PC-3 (cell line): ENCODE results near the gene SCN8A. TPM values are rescaled to one million over a fixed set of nuclear protein-coding genes. Genes with fewer than 3 reads are reported as not detected.
A peak's percentile ranks its signal among the peaks of the same experiment; 100 is the strongest.

Source experiments
- ATAC-seq: fragments of 200-7000 bp; cut with Tn5 transposase; 2 replicates; pipeline ENCODE4 v1.9.1; 2020; ENCODE audit warnings: mild to moderate bottlenecking, moderate library complexity
- BruUV-seq: library from RNA; stranded (reverse); fragments of 400-500 nt; replicated peaks from 2 replicates; lab custom pipeline; 2021; lab: Mats Ljungman, UMichigan
- CTCF ChIA-PET: fragments of 300-600 bp; sonication (Branson Sonifier 250); formaldehyde crosslinking; loops from one replicate; lab custom pipeline; 2022; ENCODE audit warnings: antibody characterized with exemption; lab: Charles Lee
- POLR2A ChIA-PET: fragments of 300-600 bp; sonication (Branson Sonifier 250); formaldehyde crosslinking; loops from one replicate; lab custom pipeline; 2022; ENCODE audit warnings: antibody characterized with exemption; ENCODE audit not compliant: unreplicated experiment; lab: Charles Lee
- DNase-seq: peaks from one replicate; pipeline ENCODE4 v3.0.0-alpha.2; 2015
- H2AFZ ChIP-seq: fragments of 300-600 bp; sonication (generic); 2 replicates; pipeline ENCODE4 v1.6.0; 2016; ENCODE audit warnings: antibody characterized with exemption, low read length
- H3F3A ChIP-seq: fragments of 300-600 bp; sonication (generic); one replicate; pipeline ENCODE4 v1.6.0; 2017; ENCODE audit warnings: antibody characterized with exemption, low read length, control low read depth, mild to moderate bottlenecking; ENCODE audit not compliant: unreplicated experiment
- H3K27ac ChIP-seq: fragments of 300-600 bp; sonication (generic); 2 replicates; pipeline ENCODE4 v1.5.1; 2016; ENCODE audit warnings: mild to moderate bottlenecking, low read length
- H3K27me3 ChIP-seq: fragments of 300-600 bp; sonication (generic); 2 replicates; pipeline ENCODE4 v1.6.1; 2016; ENCODE audit warnings: low read length, mixed read lengths
- H3K36me3 ChIP-seq: fragments of 300-600 bp; sonication (generic); 2 replicates; pipeline ENCODE4 v1.6.1; 2016; ENCODE audit warnings: low read depth, mixed run types, low read length, mixed read lengths
- H3K4me1 ChIP-seq: fragments of 300-600 bp; sonication (generic); 2 replicates; pipeline ENCODE4 v1.5.1; 2016; ENCODE audit warnings: low read length; ENCODE audit not compliant: insufficient read depth
- H3K4me2 ChIP-seq: fragments of 300-600 bp; sonication (generic); 2 replicates; pipeline ENCODE4 v1.6.0; 2016; ENCODE audit warnings: low read length
- H3K4me3 ChIP-seq: fragments of 300-600 bp; sonication (generic); 2 replicates; pipeline ENCODE4 v1.5.1; 2016; ENCODE audit warnings: mild to moderate bottlenecking, low read length, mixed read lengths
- H3K79me2 ChIP-seq: fragments of 300-600 bp; sonication (generic); 2 replicates; pipeline ENCODE4 v1.6.1; 2017; ENCODE audit warnings: low read length, mixed read lengths
- H3K9ac ChIP-seq: fragments of 300-600 bp; sonication (generic); 2 replicates; pipeline ENCODE4 v1.6.0; 2016; ENCODE audit warnings: mild to moderate bottlenecking, low read length
- H3K9me2 ChIP-seq: fragments of 300-600 bp; sonication (generic); replicated peaks from 2 replicates; pipeline ENCODE4 v1.6.1; 2016; ENCODE audit warnings: mixed run types, low read length, mixed read lengths
- H3K9me3 ChIP-seq: fragments of 300-600 bp; sonication (generic); 2 replicates; pipeline ENCODE4 v1.6.1; 2016; ENCODE audit warnings: low read length, mixed read lengths
- H4K20me1 ChIP-seq: fragments of 300-600 bp; sonication (generic); 2 replicates; pipeline ENCODE4 v1.6.1; 2016; ENCODE audit warnings: low read length, mixed read lengths
- EZH2 ChIP-seq: fragments of 300-600 bp; sonication (generic); IDR thresholded peaks from one replicate; pipeline ENCODE4 v1.6.1; 2017; ENCODE audit warnings: antibody characterized with exemption, mild to moderate bottlenecking, low read length; ENCODE audit not compliant: unreplicated experiment
- EZH2phosphoT487 ChIP-seq: fragments of 300-600 bp; sonication (generic); IDR thresholded peaks from 2 replicates; pipeline ENCODE4 v1.6.1; 2018; ENCODE audit warnings: mild to moderate bottlenecking, antibody characterized with exemption, low read length, borderline replicate concordance
- intact Hi-C: fragments of 100-400 bp; cut with micrococcal nuclease; formaldehyde crosslinking; loops from 2 replicates; pipeline ENCODE4 v1.9.0; 2023
- total RNA-seq: library from RNA; depleted of rRNA; stranded (reverse); fragments of >200 nt; gene quantifications from 2 replicates; pipeline ENCODE4 v1.2.3, GENCODE V29; 2014
- TF ChIP-seq, protein P1 (sequence below): fragments of 300-600 bp; sonication (generic); conservative IDR thresholded peaks from 2 replicates; pipeline ENCODE4 v1.5.1; 2017; ENCODE audit warnings: antibody characterized with exemption, low read depth, mild to moderate bottlenecking, low read length

SCN8A gene
- total RNA-seq, 1 experiment from 2014 or later, result 12.7 TPM

GRCh38 chr12:51620448-51620847, 29.4 kb downstream of the SCN8A start:
- Histone ChIP-seq H3F3A (no peaks in the 10 kb centered on the region), H3K27ac (peak overlapping the region; percentile 78), H2AFZ (no peak overlapping the region), H3K27me3 (no peaks in the 10 kb centered on the region), H3K4me1 (peaks cover 32% of the 10 kb centered on the region), H3K4me2 (peak overlapping the region; percentile 58; the same call in 1 of the 2 replicates), H3K9me2 (no peaks in the 10 kb centered on the region), H3K79me2 (peaks cover 66% of the 10 kb centered on the region), H3K4me3 (no peak overlapping the region), H3K36me3 (no peaks in the 10 kb centered on the region), H4K20me1 (no peaks in the 10 kb centered on the region), H3K9me3 (no peaks in the 10 kb centered on the region), H3K9ac (0 out of 2 replicates have a peak overlapping the region, but pooled peaks have one; percentile 23)
- no TSS peak for BruUV-seq
- intact Hi-C loops, result loop anchor here (5.0 kb wide), 1 partner anchor 62 kb away; no protein-coding TSS in a partner anchor
- DNase-seq, result no peak
- POLR2A ChIA-PET, result no interaction called here
- TF ChIP-seq EZH2, result no peak
- no peak for TF ChIP-seq EZH2phosphoT487
- CTCF ChIA-PET, result no interaction called here
- no peak for ATAC-seq

- no peaks in the 10 kb centered on the region for H3K36me3 ChIP-seq
- peaks cover 69% of the 10 kb centered on the region for H3K79me2 ChIP-seq
- peak; percentile 73 for ATAC-seq
- peak overlapping the region; percentile 78 for H3K27ac ChIP-seq
- 0 out of 2 replicates have a peak overlapping the region, but pooled peaks have one; percentile 4 for H2AFZ ChIP-seq
- H3K4me1 ChIP-seq, result peaks cover 32% of the 10 kb centered on the region
- peak; percentile 65 for DNase-seq
- POLR2A ChIA-PET, result no interaction called here
- CTCF ChIA-PET, result no interaction called here
- TF ChIP-seq, protein P1, sequence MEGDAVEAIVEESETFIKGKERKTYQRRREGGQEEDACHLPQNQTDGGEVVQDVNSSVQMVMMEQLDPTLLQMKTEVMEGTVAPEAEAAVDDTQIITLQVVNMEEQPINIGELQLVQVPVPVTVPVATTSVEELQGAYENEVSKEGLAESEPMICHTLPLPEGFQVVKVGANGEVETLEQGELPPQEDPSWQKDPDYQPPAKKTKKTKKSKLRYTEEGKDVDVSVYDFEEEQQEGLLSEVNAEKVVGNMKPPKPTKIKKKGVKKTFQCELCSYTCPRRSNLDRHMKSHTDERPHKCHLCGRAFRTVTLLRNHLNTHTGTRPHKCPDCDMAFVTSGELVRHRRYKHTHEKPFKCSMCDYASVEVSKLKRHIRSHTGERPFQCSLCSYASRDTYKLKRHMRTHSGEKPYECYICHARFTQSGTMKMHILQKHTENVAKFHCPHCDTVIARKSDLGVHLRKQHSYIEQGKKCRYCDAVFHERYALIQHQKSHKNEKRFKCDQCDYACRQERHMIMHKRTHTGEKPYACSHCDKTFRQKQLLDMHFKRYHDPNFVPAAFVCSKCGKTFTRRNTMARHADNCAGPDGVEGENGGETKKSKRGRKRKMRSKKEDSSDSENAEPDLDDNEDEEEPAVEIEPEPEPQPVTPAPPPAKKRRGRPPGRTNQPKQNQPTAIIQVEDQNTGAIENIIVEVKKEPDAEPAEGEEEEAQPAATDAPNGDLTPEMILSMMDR, result no peak
- no peak for TF ChIP-seq EZH2
- no peak for TF ChIP-seq EZH2phosphoT487
- H3K27me3 ChIP-seq, result no peaks in the 10 kb centered on the region
- H3K9me2 ChIP-seq, result no peaks in the 10 kb centered on the region
- no peaks in the 10 kb centered on the region for H3K9me3 ChIP-seq
- no peaks in the 10 kb centered on the region for H4K20me1 ChIP-seq
- peak overlapping the region; percentile 58 for H3K4me2 ChIP-seq
- peak overlapping the region; percentile 25 for H3K9ac ChIP-seq
- intact Hi-C loops, result loop anchor here (5.0 kb wide), 1 partner anchor 61 kb away; no protein-coding TSS in a partner anchor
- BruUV-seq, result TSS peak; percentile 27
- no peak overlapping the region for H3K4me3 ChIP-seq
- no peaks in the 10 kb centered on the region for H3F3A ChIP-seq
Measured at GRCh38 chr12:51621156-51621922, 30.3 kb downstream of the SCN8A start.

GRCh38 chr12:51622564-51622963, 31.5 kb downstream of the SCN8A start:
- ATAC-seq, result peak; percentile 62
- TF ChIP-seq, protein P1, result no peak
- TF ChIP-seq EZH2, result no peak
- no peak for TF ChIP-seq EZH2phosphoT487
- Histone ChIP-seq H3K4me2 (peak overlapping the region; percentile 58), H4K20me1 (no peaks in the 10 kb centered on the region), H3K4me1 (peaks cover 32% of the 10 kb centered on the region), H3K9me2 (no peaks in the 10 kb centered on the region), H3K27me3 (no peaks in the 10 kb centered on the region), H3F3A (no peaks in the 10 kb centered on the region), H3K36me3 (no peaks in the 10 kb centered on the region), H3K79me2 (peaks cover 70% of the 10 kb centered on the region), H3K27ac (peak overlapping the region; percentile 78), H3K9me3 (no peaks in the 10 kb centered on the region), H2AFZ (no peak overlapping the region), H3K4me3 (no peak overlapping the region), H3K9ac (no peak overlapping the region)
- peak; percentile 65 for DNase-seq
- BruUV-seq, result no TSS peak
- intact Hi-C loops, result loop anchor here (5.0 kb wide), 1 partner anchor 60 kb away; no protein-coding TSS in a partner anchor
- POLR2A ChIA-PET, result no interaction called here
- CTCF ChIA-PET, result no interaction called here
